GM12878 (cell line): ENCODE measurements around the gene MSI2. TPM values are rescaled to one million over a fixed set of nuclear protein-coding genes. Genes with fewer than 3 reads are reported as not detected.

Experiments used
- ATAC-seq: fragments of 200-7000 bp; cut with Tn5 transposase; 3 replicates; pipeline ENCODE4 v1.9.1; 2020; ENCODE audit warnings: mild to moderate bottlenecking, moderate library complexity
- BruUV-seq: library from RNA; stranded (reverse); fragments of 400-500 nt; replicated peaks from 2 replicates; lab custom pipeline; 2021; lab: Mats Ljungman, UMichigan
- CTCF ChIA-PET: fragments of 300-600 bp; sonication (Branson Sonifier 250); formaldehyde crosslinking; extraction: SDS; loops from one replicate; lab custom pipeline; 2021; ENCODE audit warnings: inconsistent platforms; lab: Yijun Ruan, JAX
- POLR2A ChIA-PET: fragments of 350-600 bp; formaldehyde crosslinking; extraction: SDS; loops from one replicate; lab custom pipeline; 2021; ENCODE audit warnings: inconsistent platforms; lab: Charles Lee
- RAD21 ChIA-PET: fragments of 300-600 bp; sonication (Branson Sonifier 250); formaldehyde crosslinking; loops from one replicate; lab custom pipeline; 2023; ENCODE audit warnings: antibody characterized with exemption; ENCODE audit not compliant: unreplicated experiment; lab: Charles Lee
- SMC1A ChIA-PET: fragments of 300-600 bp; sonication (Branson Sonifier 250); formaldehyde crosslinking; loops from one replicate; lab custom pipeline; 2023; ENCODE audit not compliant: unreplicated experiment, uncharacterized antibody; lab: Charles Lee
- DNase-seq: peaks from one replicate; pipeline ENCODE4 v3.0.0-alpha.2; 2011; ENCODE audit warnings: low read depth, low spot score
- FAIRE-seq: peaks from 3 replicates; lab custom pipeline; 2011; peaks lifted over from hg19 to GRCh38; lab: Jason Lieb, UNC
- H2AFZ ChIP-seq: 2 replicates; pipeline ENCODE4 v1.6.0; 2011; ENCODE audit warnings: low read depth, low read length, control low read depth; ENCODE audit not compliant: control insufficient read depth
- H3K27ac ChIP-seq: 2 replicates; pipeline ENCODE4 v1.5.1; 2011; ENCODE audit warnings: control low read depth; ENCODE audit not compliant: control insufficient read depth, insufficient read depth
- H3K27me3 ChIP-seq, 2 experiments: replicated peaks in 1 of 2; 2 replicates each; pipeline versions ENCODE4 v1.6.0 to v1.6.1; 2011; ENCODE audit warnings: low read length in 1 of 2; ENCODE audit not compliant: control insufficient read depth in 2 of 2, insufficient read depth in 2 of 2
- H3K36me3 ChIP-seq, 2 experiments: 2 replicates each; pipeline ENCODE4 v1.5.1; 2011; ENCODE audit warnings: low read length in 1 of 2; ENCODE audit not compliant: control insufficient read depth in 2 of 2, insufficient read depth in 2 of 2
- H3K4me1 ChIP-seq: 2 replicates; pipeline ENCODE4 v1.6.1; 2011; ENCODE audit warnings: mild to moderate bottlenecking, low read length, moderate library complexity, mixed read lengths; ENCODE audit not compliant: control insufficient read depth, insufficient read depth
- H3K4me2 ChIP-seq: 2 replicates; pipeline ENCODE4 v1.6.0; 2011; ENCODE audit warnings: control low read depth; ENCODE audit not compliant: control insufficient read depth, insufficient read depth
- H3K4me3 ChIP-seq: fragments of 200-600 bp; sonication (generic); 2 replicates; pipeline ENCODE4 v1.5.1; 2016
- H3K79me2 ChIP-seq: 2 replicates; pipeline ENCODE4 v1.6.0; 2011; ENCODE audit warnings: low read length; ENCODE audit not compliant: control insufficient read depth, insufficient read depth
- H3K9ac ChIP-seq: 2 replicates; pipeline ENCODE4 v1.8.0; 2011; ENCODE audit warnings: low read length, control low read depth, mixed read lengths; ENCODE audit not compliant: control insufficient read depth, insufficient read depth
- H3K9me3 ChIP-seq: replicated peaks from 3 replicates; pipeline ENCODE4 v1.5.1; 2011; ENCODE audit warnings: mild to moderate bottlenecking, low read length; ENCODE audit not compliant: control insufficient read depth, insufficient read depth
- H4K20me1 ChIP-seq: 2 replicates; pipeline ENCODE4 v1.6.0; 2011; ENCODE audit not compliant: control insufficient read depth, insufficient read depth
- CHD4 ChIP-seq: fragments of 200-600 bp; sonication (generic); IDR thresholded peaks from 2 replicates; pipeline ENCODE4 v1.6.1; 2016; ENCODE audit warnings: mild to moderate bottlenecking
- EP300 ChIP-seq, 2 experiments: fragments of 150-350 bp in 1 of 2; IDR thresholded peaks; 2 replicates each; pipeline ENCODE4 v1.6.1; 2011 to 2012; ENCODE audit warnings: low read depth in 2 of 2, low read length in 2 of 2, borderline replicate concordance in 1 of 2, improper control_type of control experiment in 1 of 2, inconsistent platforms in 1 of 2; ENCODE audit not compliant: control insufficient read depth in 1 of 2
- GABPA ChIP-seq: IDR thresholded peaks from 2 replicates; pipeline ENCODE4 v1.6.1; 2014; ENCODE audit warnings: antibody characterized with exemption, low read depth, mild to moderate bottlenecking, inconsistent platforms
- MTA3 ChIP-seq: IDR thresholded peaks from 2 replicates; pipeline ENCODE4 v1.6.1; 2012; ENCODE audit warnings: low read length, inconsistent platforms, borderline replicate concordance
- NR2C1 ChIP-seq: fragments of 450-650 bp; IDR thresholded peaks from 2 replicates; pipeline ENCODE4 v1.6.1; 2017; ENCODE audit warnings: antibody characterized with exemption, mild to moderate bottlenecking, moderate library complexity
- NR2F1 ChIP-seq: fragments of 450-650 bp; conservative IDR thresholded peaks from 2 replicates; pipeline ENCODE4 v1.6.1; 2017; ENCODE audit warnings: mild to moderate bottlenecking
- PAX5 ChIP-seq: IDR thresholded peaks from 2 replicates; pipeline ENCODE4 v1.6.1; 2011; ENCODE audit warnings: low read depth, low read length, borderline replicate concordance
- RAD21 ChIP-seq: IDR thresholded peaks from 2 replicates; pipeline ENCODE4 v1.6.1; 2011; ENCODE audit warnings: mild to moderate bottlenecking, low read depth, low read length, moderate library complexity; ENCODE audit not compliant: insufficient read depth
- WGBS: methylation state at CpG from one replicate; pipeline ENCODE4 v1.1.6; 2016; ENCODE audit warnings: low lambda C conversion rate; ENCODE audit not compliant: insufficient replicate concordance, insufficient coverage; ENCODE audit errors: missing lambda C conversion rate; 5-methylcytosine and 5-hydroxymethylcytosine counted together
- in situ Hi-C: fragments of 300-500 bp; cut with MboI; formaldehyde crosslinking; loops from 9 replicates; pipeline ENCODE4 v1.14.3; 2018; ENCODE audit warnings: mixed read lengths
- intact Hi-C: fragments of 100-400 bp; cut with micrococcal nuclease; formaldehyde crosslinking; loops from one replicate; pipeline ENCODE4 v1.14.2; 2022; ENCODE audit not compliant: unreplicated experiment
- polyA plus RNA-seq, 11 experiments: library from polyadenylated mRNA; depleted of rRNA in 4 of 11; unstranded in 6 of 11; stranded (reverse) in 5 of 11; fragments of >200 nt; fragmentation: Nextera tagmentation in 4 of 11; fragmentation: Illumina TruSeq in 1 of 11; extraction: Ambion mirVana in 4 of 11; extraction: Trizol in 1 of 11; gene quantifications; 1 replicate in 1 of 11; 2 replicates in 10 of 11; pipeline versions ENCODE4 v1.2.1 to v1.2.3, GENCODE V29; 2011 to 2016; ENCODE audit warnings: inconsistent platforms in 2 of 11, missing spikeins in 2 of 11, low read depth in 1 of 11
- total RNA-seq, 4 experiments: library from RNA; depleted of rRNA in 3 of 4; stranded (reverse); fragments of >200 nt in 3 of 4; fragmentation: Illumina TruSeq in 1 of 4; extraction: Trizol in 1 of 4; gene quantifications; 2 replicates each; pipeline versions ENCODE4 v1.2.1 to v1.2.3, GENCODE V29; 2013 to 2021
- TF ChIP-seq, protein P1 (sequence below): fragments of 150-350 bp; IDR thresholded peaks from 2 replicates; pipeline ENCODE4 v1.6.1; 2016; ENCODE audit warnings: low read depth, low read length
- TF ChIP-seq, protein P2 (sequence below): fragments of 450-650 bp; IDR thresholded peaks from 2 replicates; pipeline ENCODE4 v1.6.1; 2016; ENCODE audit warnings: mild to moderate bottlenecking
- TF ChIP-seq, protein P3 (sequence below): fragments of 450-650 bp; IDR thresholded peaks from 2 replicates; pipeline ENCODE4 v1.6.1; 2017; ENCODE audit warnings: borderline replicate concordance
- TF ChIP-seq, protein P4 (sequence below): fragments of 450-650 bp; formaldehyde crosslinking; IDR thresholded peaks from 2 replicates; pipeline ENCODE4 v1.4.0; 2022; ENCODE audit warnings: mild to moderate bottlenecking, moderate library complexity
- TF ChIP-seq, protein P5 (sequence below): IDR thresholded peaks from 2 replicates; pipeline ENCODE4 v1.6.1; 2011; ENCODE audit warnings: low read depth, mild to moderate bottlenecking, low read length, moderate library complexity, borderline replicate concordance; ENCODE audit errors: extremely low read depth

The MSI2 gene
- total and polyA plus RNA-seq, 10 of the 15 experiments (the other 5 are each of a cell fraction or from before 2014, with no cell fraction given) = 6.1 to 76.1 (median 42.0) TPM

DNA sequence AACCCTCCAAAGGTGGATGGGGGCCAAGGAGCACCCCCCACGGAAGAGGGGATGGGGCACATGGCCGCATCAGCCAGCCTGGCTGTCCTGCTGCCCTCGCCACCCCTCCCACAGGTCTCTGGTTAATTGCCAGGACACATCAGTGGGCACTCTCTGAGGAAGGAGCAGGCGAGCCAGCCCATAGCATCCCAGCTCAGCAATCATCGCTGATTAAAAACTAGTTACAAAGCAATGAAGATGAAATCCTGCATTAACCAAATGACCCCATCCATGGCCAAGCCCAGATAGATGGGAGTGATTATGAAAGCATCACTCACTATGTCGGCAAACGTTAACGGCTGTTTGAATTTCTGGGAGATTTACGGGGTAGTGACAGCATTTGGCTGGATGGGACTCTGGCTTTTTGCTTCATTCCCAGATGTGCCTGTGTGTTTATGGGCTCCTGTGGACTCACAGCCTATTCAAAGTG is 443.5 kb downstream of the MSI2 start (continued):
- TF ChIP-seq, protein P1, sequence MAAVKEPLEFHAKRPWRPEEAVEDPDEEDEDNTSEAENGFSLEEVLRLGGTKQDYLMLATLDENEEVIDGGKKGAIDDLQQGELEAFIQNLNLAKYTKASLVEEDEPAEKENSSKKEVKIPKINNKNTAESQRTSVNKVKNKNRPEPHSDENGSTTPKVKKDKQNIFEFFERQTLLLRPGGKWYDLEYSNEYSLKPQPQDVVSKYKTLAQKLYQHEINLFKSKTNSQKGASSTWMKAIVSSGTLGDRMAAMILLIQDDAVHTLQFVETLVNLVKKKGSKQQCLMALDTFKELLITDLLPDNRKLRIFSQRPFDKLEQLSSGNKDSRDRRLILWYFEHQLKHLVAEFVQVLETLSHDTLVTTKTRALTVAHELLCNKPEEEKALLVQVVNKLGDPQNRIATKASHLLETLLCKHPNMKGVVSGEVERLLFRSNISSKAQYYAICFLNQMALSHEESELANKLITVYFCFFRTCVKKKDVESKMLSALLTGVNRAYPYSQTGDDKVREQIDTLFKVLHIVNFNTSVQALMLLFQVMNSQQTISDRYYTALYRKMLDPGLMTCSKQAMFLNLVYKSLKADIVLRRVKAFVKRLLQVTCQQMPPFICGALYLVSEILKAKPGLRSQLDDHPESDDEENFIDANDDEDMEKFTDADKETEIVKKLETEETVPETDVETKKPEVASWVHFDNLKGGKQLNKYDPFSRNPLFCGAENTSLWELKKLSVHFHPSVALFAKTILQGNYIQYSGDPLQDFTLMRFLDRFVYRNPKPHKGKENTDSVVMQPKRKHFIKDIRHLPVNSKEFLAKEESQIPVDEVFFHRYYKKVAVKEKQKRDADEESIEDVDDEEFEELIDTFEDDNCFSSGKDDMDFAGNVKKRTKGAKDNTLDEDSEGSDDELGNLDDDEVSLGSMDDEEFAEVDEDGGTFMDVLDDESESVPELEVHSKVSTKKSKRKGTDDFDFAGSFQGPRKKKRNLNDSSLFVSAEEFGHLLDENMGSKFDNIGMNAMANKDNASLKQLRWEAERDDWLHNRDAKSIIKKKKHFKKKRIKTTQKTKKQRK = no peak
- TF ChIP-seq, protein P2, sequence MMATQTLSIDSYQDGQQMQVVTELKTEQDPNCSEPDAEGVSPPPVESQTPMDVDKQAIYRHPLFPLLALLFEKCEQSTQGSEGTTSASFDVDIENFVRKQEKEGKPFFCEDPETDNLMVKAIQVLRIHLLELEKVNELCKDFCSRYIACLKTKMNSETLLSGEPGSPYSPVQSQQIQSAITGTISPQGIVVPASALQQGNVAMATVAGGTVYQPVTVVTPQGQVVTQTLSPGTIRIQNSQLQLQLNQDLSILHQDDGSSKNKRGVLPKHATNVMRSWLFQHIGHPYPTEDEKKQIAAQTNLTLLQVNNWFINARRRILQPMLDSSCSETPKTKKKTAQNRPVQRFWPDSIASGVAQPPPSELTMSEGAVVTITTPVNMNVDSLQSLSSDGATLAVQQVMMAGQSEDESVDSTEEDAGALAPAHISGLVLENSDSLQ = no peak
- TF ChIP-seq RAD21 = no peak
- TF ChIP-seq MTA3 = no peak
- TF ChIP-seq, protein P3, sequence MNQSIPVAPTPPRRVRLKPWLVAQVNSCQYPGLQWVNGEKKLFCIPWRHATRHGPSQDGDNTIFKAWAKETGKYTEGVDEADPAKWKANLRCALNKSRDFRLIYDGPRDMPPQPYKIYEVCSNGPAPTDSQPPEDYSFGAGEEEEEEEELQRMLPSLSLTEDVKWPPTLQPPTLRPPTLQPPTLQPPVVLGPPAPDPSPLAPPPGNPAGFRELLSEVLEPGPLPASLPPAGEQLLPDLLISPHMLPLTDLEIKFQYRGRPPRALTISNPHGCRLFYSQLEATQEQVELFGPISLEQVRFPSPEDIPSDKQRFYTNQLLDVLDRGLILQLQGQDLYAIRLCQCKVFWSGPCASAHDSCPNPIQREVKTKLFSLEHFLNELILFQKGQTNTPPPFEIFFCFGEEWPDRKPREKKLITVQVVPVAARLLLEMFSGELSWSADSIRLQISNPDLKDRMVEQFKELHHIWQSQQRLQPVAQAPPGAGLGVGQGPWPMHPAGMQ = no peak
- no peak for TF ChIP-seq PAX5

DNA sequence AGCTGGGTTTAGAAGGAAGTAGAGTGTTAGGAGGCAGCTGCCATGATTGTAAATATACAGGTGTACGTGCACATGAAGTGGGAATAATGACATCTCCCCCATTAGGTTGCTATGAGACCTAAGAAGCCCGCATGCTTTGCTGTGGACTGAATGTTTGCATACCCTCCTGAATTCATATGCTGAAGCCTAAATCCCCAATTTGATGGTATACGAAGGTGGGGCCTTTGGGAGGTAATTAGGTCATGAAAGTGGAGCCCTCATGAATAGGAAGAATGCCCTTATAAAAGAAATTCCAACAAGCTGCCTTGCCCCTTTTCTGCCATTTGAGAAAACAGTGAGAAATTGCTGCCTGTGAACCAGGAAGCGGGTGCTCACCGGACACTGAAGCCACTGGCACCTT is 444.8 kb downstream of the MSI2 start:
- no peak overlapping the region for H3K9ac ChIP-seq
- SMC1A ChIA-PET = no interaction called here
- intact Hi-C loops (no loop called here), in situ Hi-C loops (no loop called here)
- RAD21 ChIA-PET = no interaction called here
- no peak overlapping the region for H3K27ac ChIP-seq
- ATAC-seq (no peak), DNase-seq (no peak), FAIRE-seq (no peak)
- no peak overlapping the region for H3K4me2 ChIP-seq
- H4K20me1 ChIP-seq = no peaks in the 10 kb centered on the region
- H3K4me3 ChIP-seq = no peak overlapping the region
- no peaks in the 10 kb centered on the region for H3K79me2 ChIP-seq
- BruUV-seq = no TSS peak
- H3K36me3 ChIP-seq = no peaks in the 10 kb centered on the region
- POLR2A ChIA-PET = no interaction called here
- peaks cover 11% of the 10 kb centered on the region for H3K4me1 ChIP-seq
- no peaks in the 10 kb centered on the region; the same call in 2 of the 3 replicates for H3K9me3 ChIP-seq
- no peaks in the 10 kb centered on the region for H3K27me3 ChIP-seq
- CTCF ChIA-PET = interaction anchor here (1.4 kb wide), 1 partner anchor 458 kb away, joined by 3 read pairs; no protein-coding TSS in a partner anchor
- 81% methylated on average over 5 of the region's 5 CpGs for WGBS
- H2AFZ ChIP-seq = no peak overlapping the region
- TF ChIP-seq, protein P4, sequence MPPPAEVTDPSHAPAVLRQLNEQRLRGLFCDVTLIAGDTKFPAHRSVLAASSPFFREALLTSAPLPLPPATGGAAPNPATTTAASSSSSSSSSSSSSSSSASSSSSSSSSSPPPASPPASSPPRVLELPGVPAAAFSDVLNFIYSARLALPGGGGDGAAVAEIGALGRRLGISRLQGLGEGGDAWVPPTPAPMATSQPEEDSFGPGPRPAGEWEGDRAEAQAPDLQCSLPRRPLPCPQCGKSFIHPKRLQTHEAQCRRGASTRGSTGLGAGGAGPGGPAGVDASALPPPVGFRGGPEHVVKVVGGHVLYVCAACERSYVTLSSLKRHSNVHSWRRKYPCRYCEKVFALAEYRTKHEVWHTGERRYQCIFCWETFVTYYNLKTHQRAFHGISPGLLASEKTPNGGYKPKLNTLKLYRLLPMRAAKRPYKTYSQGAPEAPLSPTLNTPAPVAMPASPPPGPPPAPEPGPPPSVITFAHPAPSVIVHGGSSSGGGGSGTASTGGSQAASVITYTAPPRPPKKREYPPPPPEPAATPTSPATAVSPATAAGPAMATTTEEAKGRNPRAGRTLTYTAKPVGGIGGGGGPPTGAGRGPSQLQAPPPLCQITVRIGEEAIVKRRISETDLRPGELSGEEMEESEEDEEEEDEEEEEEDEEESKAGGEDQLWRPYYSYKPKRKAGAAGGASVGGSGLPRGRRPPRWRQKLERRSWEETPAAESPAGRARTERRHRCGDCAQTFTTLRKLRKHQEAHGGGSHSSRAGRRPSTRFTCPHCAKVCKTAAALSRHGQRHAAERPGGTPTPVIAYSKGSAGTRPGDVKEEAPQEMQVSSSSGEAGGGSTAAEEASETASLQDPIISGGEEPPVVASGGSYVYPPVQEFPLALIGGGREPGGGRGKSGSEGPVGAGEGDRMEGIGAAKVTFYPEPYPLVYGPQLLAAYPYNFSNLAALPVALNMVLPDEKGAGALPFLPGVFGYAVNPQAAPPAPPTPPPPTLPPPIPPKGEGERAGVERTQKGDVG (CRISPR knock-in tag) = no peak
- TF ChIP-seq GABPA (no peak), EP300 (IDR thresholded peaks at IDR 0.05; ENCODE audit: borderline replicate concordance in 1 of 2, control insufficient read depth in 1 of 2, low read depth in 2 of 2, low read length in 2 of 2) (no peak), CHD4 (no peak), NR2C1 (no peak), NR2F1 (no peak)
- TF ChIP-seq, protein P5, sequence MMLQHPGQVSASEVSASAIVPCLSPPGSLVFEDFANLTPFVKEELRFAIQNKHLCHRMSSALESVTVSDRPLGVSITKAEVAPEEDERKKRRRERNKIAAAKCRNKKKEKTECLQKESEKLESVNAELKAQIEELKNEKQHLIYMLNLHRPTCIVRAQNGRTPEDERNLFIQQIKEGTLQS = no peak
